Heart left ventricle (tissue), 16 donors: ENCODE measurements around the gene DIAPH3. TPM values are rescaled to one million over a fixed set of nuclear protein-coding genes. Genes with fewer than 3 reads are reported as not detected.

ENCODE experiments used
- ATAC-seq, 4 donors: fragments of 200-7000 bp; cut with Tn5 transposase; one replicate each; pipeline ENCODE4 v1.9.1; 2020 to 2022; ENCODE audit warnings: moderate library complexity in 4 of 4, mild to moderate bottlenecking in 3 of 4, moderate number of reproducible peaks in 1 of 4
- DNase-seq, 5 donors: peaks; one replicate each; pipeline ENCODE4 v3.0.0-alpha.2; 2020
- H3K27ac ChIP-seq, 12 donors: fragments of 200-600 bp; sonication (generic) in 4 of 12; one replicate each; pipeline versions ENCODE4 v1.5.0 to v1.8.0; 2016 to 2022; ENCODE audit warnings: mild to moderate bottlenecking in 2 of 12
- H3K27me3 ChIP-seq, 9 donors: fragments of 200-600 bp; sonication (generic) in 2 of 9; one replicate each; pipeline versions ENCODE4 v1.5.1 to v1.8.0; 2016 to 2022; ENCODE audit warnings: mild to moderate bottlenecking in 3 of 9
- H3K36me3 ChIP-seq, 9 donors: fragments of 200-600 bp; sonication (generic) in 2 of 9; one replicate each; pipeline versions ENCODE4 v1.5.0 to v1.8.0; 2018 to 2022; ENCODE audit warnings: mild to moderate bottlenecking in 2 of 9
- H3K4me1 ChIP-seq, 12 donors: fragments of 200-600 bp; sonication (generic) in 4 of 12; one replicate each; pipeline versions ENCODE4 v1.5.0 to v1.8.0; 2016 to 2022; ENCODE audit warnings: mild to moderate bottlenecking in 3 of 12
- H3K4me3 ChIP-seq, 12 donors: fragments of 200-600 bp; sonication (generic) in 4 of 12; one replicate each; pipeline versions ENCODE4 v1.5.0 to v1.8.0; 2017 to 2022; ENCODE audit warnings: mild to moderate bottlenecking in 9 of 12, moderate library complexity in 4 of 12
- H3K9me3 ChIP-seq, 12 donors: fragments of 200-600 bp; sonication (generic) in 4 of 12; one replicate each; pipeline versions ENCODE4 v1.5.0 to v1.8.0; 2016 to 2022; ENCODE audit warnings: mild to moderate bottlenecking in 1 of 12
- POLR2A ChIP-seq, 2 donors: fragments of 450-650 bp; IDR thresholded peaks; one replicate each; pipeline ENCODE4 v1.6.1; 2017; ENCODE audit warnings: antibody characterized with exemption in 2 of 2, mild to moderate bottlenecking in 2 of 2, moderate library complexity in 2 of 2
- WGBS, 4 donors: extraction: QIAGEN DNeasy Blood & Tissue Kit in 2 of 4; methylation state at CpG; one replicate each; pipeline versions ENCODE4 v1.1.5 to v1.1.7; 2013 to 2018; 5-methylcytosine and 5-hydroxymethylcytosine counted together
- intact Hi-C, 10 donors: fragments of 100-400 bp; cut with DNase I; formaldehyde crosslinking; loops; one replicate each; pipeline versions ENCODE4 v1.11.1 to v1.14.2; 2022
- polyA plus RNA-seq, 2 donors: library from polyadenylated mRNA; stranded (reverse); fragments of 200-250 nt; gene quantifications; one replicate each; pipeline ENCODE4 v1.2.3, GENCODE V29; 2013
- total RNA-seq, 9 donors: library from RNA; depleted of rRNA in 2 of 9; stranded (reverse); fragments of >200 nt in 2 of 9; fragmentation: NEBNext Ultra II Directional in 3 of 9; extraction: Animal tissue kit (Norgen Biotek cat#: 25700) in 3 of 9; gene quantifications; one replicate each; pipeline versions ENCODE4 v1.1.0 to v1.2.4, GENCODE V29; 2016 to 2023
- TF ChIP-seq, protein P1 (sequence below), 12 donors: fragments of 200-600 bp; sonication (generic) in 4 of 12; IDR thresholded peaks; one replicate each; pipeline versions ENCODE4 v1.5.0 to v1.8.0; 2018 to 2022; ENCODE audit warnings: antibody characterized with exemption in 12 of 12, mild to moderate bottlenecking in 5 of 12
- donor health status: ischemic (EF 13 %, LVEDD 7.1; RV severe dilation, severe dysfunction).
- donor health status: healthy with polysubstance abuse.
- donor health status: DM: no; HTN: yes; CAD: no.
- donor health status: DM: no; HTN: no; CAD: no.
- donor health status: ischemic (EF 25% LVEDD 6.9; RV normal size, moderate dysfunction).
- donor health status: ischemic (EF 25% LVEDD 5.7; RV mildly dilated, moderate dysfunction).
- donor health status: healthy.
- donor health status: DM: yes; HTN: yes; CAD: no.
- donor health status: ischemic (EF 35%, LVEDD 5.7; RV mildly dilated, moderate dysfunction).
- donor health status: nonischemic (EF 11% LVEDD 7.7; RV severe dilation, severe dysfunction).
- donor health status: DM: yes; HTN: yes; CAD: no.
- donor health status: PGD.
- donor health status: ischemic (EF 29% LVEDD 5.4; RV normal size, mild dysfunction).
- donor health status: nonischemic (EF 23%, LVEDD 6.1; RV moderate dilation, normal function).

Gene DIAPH3
- total and polyA plus RNA-seq, 11 donors = 0.03 to 3.2 (median 0.19) TPM

GRCh38 chr13:59843040-59843439 is 320.7 kb downstream of the DIAPH3 start:
- TF ChIP-seq, protein P1, sequence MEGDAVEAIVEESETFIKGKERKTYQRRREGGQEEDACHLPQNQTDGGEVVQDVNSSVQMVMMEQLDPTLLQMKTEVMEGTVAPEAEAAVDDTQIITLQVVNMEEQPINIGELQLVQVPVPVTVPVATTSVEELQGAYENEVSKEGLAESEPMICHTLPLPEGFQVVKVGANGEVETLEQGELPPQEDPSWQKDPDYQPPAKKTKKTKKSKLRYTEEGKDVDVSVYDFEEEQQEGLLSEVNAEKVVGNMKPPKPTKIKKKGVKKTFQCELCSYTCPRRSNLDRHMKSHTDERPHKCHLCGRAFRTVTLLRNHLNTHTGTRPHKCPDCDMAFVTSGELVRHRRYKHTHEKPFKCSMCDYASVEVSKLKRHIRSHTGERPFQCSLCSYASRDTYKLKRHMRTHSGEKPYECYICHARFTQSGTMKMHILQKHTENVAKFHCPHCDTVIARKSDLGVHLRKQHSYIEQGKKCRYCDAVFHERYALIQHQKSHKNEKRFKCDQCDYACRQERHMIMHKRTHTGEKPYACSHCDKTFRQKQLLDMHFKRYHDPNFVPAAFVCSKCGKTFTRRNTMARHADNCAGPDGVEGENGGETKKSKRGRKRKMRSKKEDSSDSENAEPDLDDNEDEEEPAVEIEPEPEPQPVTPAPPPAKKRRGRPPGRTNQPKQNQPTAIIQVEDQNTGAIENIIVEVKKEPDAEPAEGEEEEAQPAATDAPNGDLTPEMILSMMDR (IDR thresholded peaks at IDR 0.05) = no peak
- TF ChIP-seq POLR2A (IDR thresholded peaks at IDR 0.05) = no peak
- DNase-seq (no peak), ATAC-seq (no peak)
- no peaks in the 10 kb centered on the region for H3K4me1 ChIP-seq
- no peak overlapping the region for H3K4me3 ChIP-seq
- whole genome bisulfite sequencing, 4 donors = 84 to 92% (median 92%) methylated on average over 3 of the region's 3 CpGs
- H3K36me3 ChIP-seq = no peaks in the 10 kb centered on the region
- H3K9me3 ChIP-seq = no peaks in the 10 kb centered on the region
- H3K27me3 ChIP-seq = no peaks in the 10 kb centered on the region
- intact Hi-C loops = no loop called here
- no peak overlapping the region for H3K27ac ChIP-seq

GRCh38 chr13:59842507-59842906 is 321.2 kb downstream of the DIAPH3 start:
- 93 to 98% (median 97%) methylated on average over 4 of the region's 4 CpGs for WGBS, 4 donors
- H3K27me3 ChIP-seq = no peaks in the 10 kb centered on the region
- DNase-seq = no peak
- H3K27ac ChIP-seq = no peak overlapping the region
- TF ChIP-seq, protein P1 (IDR thresholded peaks at IDR 0.05) = no peak
- no peak for TF ChIP-seq POLR2A (IDR thresholded peaks at IDR 0.05)
- H3K4me3 ChIP-seq = no peak overlapping the region
- ATAC-seq = no peak
- no peaks in the 10 kb centered on the region for H3K36me3 ChIP-seq
- no peaks in the 10 kb centered on the region for H3K4me1 ChIP-seq
- H3K9me3 ChIP-seq = no peaks in the 10 kb centered on the region
- intact Hi-C loops = no loop called here

GRCh38 chr13:59839186-59839585 is 324.5 kb downstream of the DIAPH3 start:
- no peak overlapping the region for H3K27ac ChIP-seq
- intact Hi-C loops = no loop called here
- WGBS, 4 donors = 88 to 95% (median 94%) methylated on average over 2 of the region's 2 CpGs
- no peaks in the 10 kb centered on the region for H3K27me3 ChIP-seq
- no peak for DNase-seq
- TF ChIP-seq, protein P1 (IDR thresholded peaks at IDR 0.05) = no peak
- no peak for TF ChIP-seq POLR2A (IDR thresholded peaks at IDR 0.05)
- no peaks in the 10 kb centered on the region for H3K9me3 ChIP-seq
- ATAC-seq = no peak
- no peaks in the 10 kb centered on the region for H3K4me1 ChIP-seq
- H3K4me3 ChIP-seq = no peak overlapping the region
- no peaks in the 10 kb centered on the region for H3K36me3 ChIP-seq

GRCh38 chr13:59837101-59837500 is 326.6 kb downstream of the DIAPH3 start:
- no peaks in the 10 kb centered on the region for H3K9me3 ChIP-seq
- DNase-seq = no peak
- no peak for ATAC-seq
- intact Hi-C loops = no loop called here
- TF ChIP-seq POLR2A (IDR thresholded peaks at IDR 0.05) = no peak
- TF ChIP-seq, protein P1 (IDR thresholded peaks at IDR 0.05) = no peak
- 59 to 64% (median 61%) methylated on average over 3 of the region's 3 CpGs for WGBS, 4 donors
- H3K27me3 ChIP-seq = no peaks in the 10 kb centered on the region
- H3K4me1 ChIP-seq = no peaks in the 10 kb centered on the region
- no peak overlapping the region for H3K4me3 ChIP-seq
- no peaks in the 10 kb centered on the region for H3K36me3 ChIP-seq
- H3K27ac ChIP-seq = no peak overlapping the region
